HCT116 (cell line): ENCODE data around the gene ARL15. TPM values are rescaled to one million over a fixed set of nuclear protein-coding genes. Genes with fewer than 3 reads are reported as not detected.

Source experiments
- ATAC-seq: fragments of 200-7000 bp; cut with Tn5 transposase; 2 replicates; pipeline ENCODE4 v1.9.1; 2020; ENCODE audit warnings: mild to moderate bottlenecking, moderate library complexity
- BruUV-seq: library from RNA; stranded (reverse); fragments of 400-500 nt; replicated peaks from 2 replicates; lab custom pipeline; 2021; lab: Mats Ljungman, UMichigan
- CTCF ChIA-PET: fragments of 300-600 bp; sonication (Branson Sonifier 250); formaldehyde crosslinking; loops from one replicate; lab custom pipeline; 2021; ENCODE audit warnings: antibody characterized with exemption; lab: Charles Lee
- POLR2A ChIA-PET: fragments of 300-600, 350-600 bp; sonication (Branson Sonifier 250); formaldehyde crosslinking; loops from one replicate; lab custom pipeline; 2021; ENCODE audit warnings: antibody characterized with exemption; lab: Charles Lee
- RAD21 ChIA-PET, 2 experiments: fragments of 300-600 bp; sonication (Branson Sonifier 250); formaldehyde crosslinking; loops; one replicate each; lab custom pipeline; 2023; ENCODE audit warnings: low total read pairs in 2 of 2; ENCODE audit not compliant: uncharacterized antibody in 2 of 2, unreplicated experiment in 2 of 2, low non-redundant PET in 1 of 2; lab: Charles Lee
- DNase-seq: peaks from one replicate; pipeline ENCODE4 v3.0.0-alpha.2; 2010; ENCODE audit warnings: low read depth, low spot score
- H2AFZ ChIP-seq: fragments of 200-600 bp; shearing (Covaris generic), sonication (generic); 2 replicates; pipeline ENCODE4 v1.6.1; 2017; ENCODE audit warnings: low read depth, mixed run types, mixed read lengths, antibody characterized with exemption, low read length; ENCODE audit not compliant: poor library complexity, severe bottlenecking
- H3K27ac ChIP-seq: 2 replicates; pipeline ENCODE4 v1.5.1; 2012; ENCODE audit warnings: low read depth, low read length
- H3K27me3 ChIP-seq: fragments of 200-600 bp; sonication (generic); 2 replicates; pipeline ENCODE4 v1.6.1; 2016; ENCODE audit warnings: mixed run types, low read length, mixed read lengths; ENCODE audit not compliant: insufficient read depth
- H3K36me3 ChIP-seq, 2 experiments: fragments of 200-500 bp in 1 of 2; fragments of 200-600 bp in 1 of 2; sonication (Bioruptor generic) in 1 of 2; sonication (generic) in 1 of 2; 2 replicates each; pipeline versions ENCODE4 v1.5.1 to v1.6.1; 2014 to 2016; ENCODE audit warnings: low read length in 2 of 2, inconsistent platforms in 1 of 2, mixed read lengths in 1 of 2, mixed run types in 1 of 2; ENCODE audit not compliant: insufficient read depth in 2 of 2, control insufficient read depth in 1 of 2
- H3K4me1 ChIP-seq, 2 experiments: fragments of 200-600 bp in 1 of 2; sonication (generic) in 1 of 2; 2 replicates each; pipeline versions ENCODE4 v1.5.1 to v1.6.1; 2012 to 2017; ENCODE audit warnings: low read length in 2 of 2, inconsistent platforms in 1 of 2, mild to moderate bottlenecking in 1 of 2, mixed read lengths in 1 of 2, mixed run types in 1 of 2, moderate library complexity in 1 of 2; ENCODE audit not compliant: insufficient read depth in 2 of 2, control insufficient read depth in 1 of 2
- H3K4me2 ChIP-seq: fragments of 200-600 bp; sonication (generic); 2 replicates; pipeline ENCODE4 v1.6.1; 2017; ENCODE audit warnings: mixed run types, low read length, mixed read lengths
- H3K4me3 ChIP-seq, 2 experiments: fragments of 200-600 bp in 1 of 2; sonication (generic) in 1 of 2; replicated peaks in 1 of 2; 2 replicates each; pipeline ENCODE4 v1.5.1; 2011 to 2016; ENCODE audit warnings: low read length in 2 of 2, control low read depth in 1 of 2, low read depth in 1 of 2, mild to moderate bottlenecking in 1 of 2, mixed read lengths in 1 of 2, mixed run types in 1 of 2
- H3K79me2 ChIP-seq: fragments of 200-600 bp; sonication (generic); 2 replicates; pipeline ENCODE4 v1.6.1; 2017; ENCODE audit warnings: mild to moderate bottlenecking, mixed run types, low read length, moderate library complexity, mixed read lengths; ENCODE audit not compliant: insufficient read depth
- H3K9ac ChIP-seq: fragments of 200-600 bp; sonication (generic); 2 replicates; pipeline ENCODE4 v1.6.1; 2016; ENCODE audit warnings: low read length, mixed read lengths
- H3K9me2 ChIP-seq: fragments of 200-600 bp; sonication (generic), shearing (Covaris generic); 2 replicates; pipeline ENCODE4 v1.6.1; 2017; ENCODE audit warnings: mixed run types, mild to moderate bottlenecking, moderate library complexity; ENCODE audit not compliant: insufficient read depth
- H3K9me3 ChIP-seq, 2 experiments: fragments of 200-500 bp in 1 of 2; fragments of 200-600 bp in 1 of 2; sonication (Bioruptor generic) in 1 of 2; sonication (generic) in 1 of 2; 2 replicates each; pipeline ENCODE4 v1.6.1; 2014 to 2017; ENCODE audit warnings: low read length in 2 of 2, mixed read lengths in 2 of 2, inconsistent platforms in 1 of 2, low read depth in 1 of 2, mild to moderate bottlenecking in 1 of 2, mixed run types in 1 of 2, moderate library complexity in 1 of 2; ENCODE audit not compliant: control insufficient read depth in 1 of 2, insufficient read depth in 1 of 2
- H4K20me1 ChIP-seq: fragments of 200-600 bp; sonication (generic), shearing (Covaris generic); 2 replicates; pipeline ENCODE4 v1.6.1; 2017; ENCODE audit warnings: mixed run types, mild to moderate bottlenecking, moderate library complexity; ENCODE audit not compliant: insufficient read depth
- CEBPB ChIP-seq: IDR thresholded peaks from 2 replicates; pipeline ENCODE4 v1.6.1; 2012; ENCODE audit warnings: low read depth
- ELF1 ChIP-seq: IDR thresholded peaks from 2 replicates; pipeline ENCODE4 v1.6.1; 2012; ENCODE audit warnings: low read depth, borderline replicate concordance
- EZH2 ChIP-seq: fragments of 200-600 bp; sonication (generic); IDR thresholded peaks from 2 replicates; pipeline ENCODE4 v1.6.1; 2017; ENCODE audit warnings: antibody characterized with exemption, mixed run types
- EZH2phosphoT487 ChIP-seq: fragments of 200-600 bp; IDR thresholded peaks from 2 replicates; pipeline ENCODE4 v1.6.1; 2018; ENCODE audit warnings: antibody characterized with exemption, borderline replicate concordance
- FOSL1 ChIP-seq: IDR thresholded peaks from 2 replicates; pipeline ENCODE4 v1.6.1; 2012; ENCODE audit warnings: low read depth
- POLR2AphosphoS5 ChIP-seq: IDR thresholded peaks from 2 replicates; pipeline ENCODE4 v1.6.1; 2011; ENCODE audit warnings: mild to moderate bottlenecking, low read depth, low read length, moderate library complexity
- RAD21 ChIP-seq: IDR thresholded peaks from 2 replicates; pipeline ENCODE4 v1.6.1; 2012; ENCODE audit warnings: low read depth, mild to moderate bottlenecking
- YY1 ChIP-seq: IDR thresholded peaks from 2 replicates; pipeline ENCODE4 v1.6.1; 2011; ENCODE audit warnings: low read length, low read depth, moderate library complexity, mild to moderate bottlenecking; ENCODE audit not compliant: insufficient replicate concordance; ENCODE audit errors: extremely low read depth
- intact Hi-C: fragments of 100-400 bp; cut with micrococcal nuclease; formaldehyde crosslinking; loops from 2 replicates; pipeline ENCODE4 v1.10.0; 2022
- total RNA-seq: library from RNA; stranded (reverse); gene quantifications from one replicate; pipeline ENCODE4 v1.2.1, GENCODE V29; 2021; ENCODE audit not compliant: unreplicated experiment
- TF ChIP-seq, protein P1 (sequence below): IDR thresholded peaks from 2 replicates; pipeline ENCODE4 v1.6.1; 2012
- TF ChIP-seq, protein P2 (sequence below), 3 experiments: fragments of 200-600 bp in 1 of 3; sonication (generic) in 1 of 3; IDR thresholded peaks in 2 of 3; conservative IDR thresholded peaks in 1 of 3; 2 replicates each; pipeline ENCODE4 v1.5.1; 2012 to 2017; ENCODE audit warnings: low read depth in 2 of 3, low read length in 2 of 3, antibody characterized with exemption in 1 of 3, borderline replicate concordance in 1 of 3, control low read depth in 1 of 3, mild to moderate bottlenecking in 1 of 3, mixed read lengths in 1 of 3, mixed run types in 1 of 3, moderate library complexity in 1 of 3; ENCODE audit not compliant: insufficient read depth in 1 of 3

The ARL15 gene
- total RNA-seq, 1 experiment from 2014 or later = 15.0 TPM

DNA sequence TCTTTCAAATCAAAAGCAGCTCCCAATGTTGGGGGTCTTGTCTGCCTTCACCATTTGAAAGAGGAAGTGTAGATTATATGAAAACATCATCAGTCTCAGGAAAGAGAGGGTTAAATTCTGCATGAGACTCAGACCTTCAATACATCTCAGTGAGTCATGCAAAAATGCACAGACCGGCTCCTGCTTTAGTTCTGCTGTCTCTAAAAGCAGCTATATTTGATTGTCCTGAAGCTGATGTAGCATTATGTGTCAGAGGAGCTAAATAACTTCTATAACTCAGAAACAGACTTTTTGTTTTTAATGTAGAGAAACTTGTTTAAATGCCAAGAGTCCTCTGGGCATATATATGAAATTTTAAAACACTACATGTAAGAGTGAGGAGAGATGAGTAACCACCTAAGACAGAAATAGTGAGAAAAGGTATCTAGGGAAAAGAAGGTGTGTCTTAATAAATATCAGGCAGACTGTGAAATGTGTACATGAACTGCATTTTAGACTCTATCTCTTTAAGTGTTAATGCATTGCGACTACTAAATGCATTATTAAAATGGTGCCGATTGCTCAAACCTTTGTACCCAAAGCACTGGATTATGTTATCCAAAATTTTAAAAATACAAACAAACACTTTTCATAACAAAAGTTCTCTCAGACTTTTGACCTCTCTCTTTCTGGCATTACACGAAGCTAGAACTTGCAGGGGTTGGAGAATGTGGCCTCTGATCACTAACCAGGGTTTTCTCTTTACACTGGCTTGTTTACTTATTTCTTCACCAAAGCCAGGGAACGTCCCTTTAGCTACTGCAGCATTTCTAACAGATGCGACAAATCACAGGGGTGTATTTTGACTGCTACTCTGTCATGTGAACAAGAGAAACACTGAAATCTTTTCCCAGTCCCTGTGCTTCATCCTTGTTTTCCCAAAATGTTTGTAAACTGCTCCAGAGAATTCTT, 302.3 kb downstream of the ARL15 start:
- H3K36me3 ChIP-seq = no peaks in the 10 kb centered on the region
- no peak for ATAC-seq
- no TSS peak for BruUV-seq
- no peak overlapping the region for H2AFZ ChIP-seq
- RAD21 ChIA-PET = no interaction called here
- TF ChIP-seq EZH2 (no peak), EZH2phosphoT487 (no peak), POLR2AphosphoS5 (no peak), FOSL1 (no peak), ELF1 (no peak), CEBPB (no peak), YY1 (no peak), RAD21 (no peak)
- TF ChIP-seq, protein P1, sequence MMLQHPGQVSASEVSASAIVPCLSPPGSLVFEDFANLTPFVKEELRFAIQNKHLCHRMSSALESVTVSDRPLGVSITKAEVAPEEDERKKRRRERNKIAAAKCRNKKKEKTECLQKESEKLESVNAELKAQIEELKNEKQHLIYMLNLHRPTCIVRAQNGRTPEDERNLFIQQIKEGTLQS = no peak
- TF ChIP-seq, protein P2, sequence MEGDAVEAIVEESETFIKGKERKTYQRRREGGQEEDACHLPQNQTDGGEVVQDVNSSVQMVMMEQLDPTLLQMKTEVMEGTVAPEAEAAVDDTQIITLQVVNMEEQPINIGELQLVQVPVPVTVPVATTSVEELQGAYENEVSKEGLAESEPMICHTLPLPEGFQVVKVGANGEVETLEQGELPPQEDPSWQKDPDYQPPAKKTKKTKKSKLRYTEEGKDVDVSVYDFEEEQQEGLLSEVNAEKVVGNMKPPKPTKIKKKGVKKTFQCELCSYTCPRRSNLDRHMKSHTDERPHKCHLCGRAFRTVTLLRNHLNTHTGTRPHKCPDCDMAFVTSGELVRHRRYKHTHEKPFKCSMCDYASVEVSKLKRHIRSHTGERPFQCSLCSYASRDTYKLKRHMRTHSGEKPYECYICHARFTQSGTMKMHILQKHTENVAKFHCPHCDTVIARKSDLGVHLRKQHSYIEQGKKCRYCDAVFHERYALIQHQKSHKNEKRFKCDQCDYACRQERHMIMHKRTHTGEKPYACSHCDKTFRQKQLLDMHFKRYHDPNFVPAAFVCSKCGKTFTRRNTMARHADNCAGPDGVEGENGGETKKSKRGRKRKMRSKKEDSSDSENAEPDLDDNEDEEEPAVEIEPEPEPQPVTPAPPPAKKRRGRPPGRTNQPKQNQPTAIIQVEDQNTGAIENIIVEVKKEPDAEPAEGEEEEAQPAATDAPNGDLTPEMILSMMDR (IDR thresholded peaks at IDR 0.05 in 2 of 3, conservative IDR thresholded peaks at IDR 0.05 in 1 of 3; ENCODE audit: borderline replicate concordance in 1 of 3, insufficient read depth in 1 of 3, low read depth in 2 of 3, low read length in 2 of 3) = no peak
- CTCF ChIA-PET = no interaction called here
- POLR2A ChIA-PET = no interaction called here
- H3K27ac ChIP-seq = no peak overlapping the region
- H3K9me3 ChIP-seq = no peaks in the 10 kb centered on the region
- no peak overlapping the region for H3K4me2 ChIP-seq
- no peak overlapping the region for H3K9ac ChIP-seq
- no peak overlapping the region for H3K4me3 ChIP-seq
- no peaks in the 10 kb centered on the region for H3K27me3 ChIP-seq
- intact Hi-C loops = no loop called here
- no peaks in the 10 kb centered on the region for H3K9me2 ChIP-seq
- H3K4me1 ChIP-seq = no peaks in the 10 kb centered on the region
- no peaks in the 10 kb centered on the region for H3K79me2 ChIP-seq
- H4K20me1 ChIP-seq = no peaks in the 10 kb centered on the region
- no peak for DNase-seq
